Measurements from ENCODE around the gene DCC. TPM values are rescaled to one million over a fixed set of nuclear protein-coding genes. Genes with fewer than 3 reads are reported as not detected.

The DCC gene
- polyA plus RNA-seq, 1 of the 3 experiments (the other 2 are of a cell fraction) = 0.20 TPM

- POLR2A ChIA-PET = no interaction called here
- Histone ChIP-seq H4K20me1 (ENCODE audit: insufficient read depth) (no peaks in the 10 kb centered on the region), H3K9ac (no peak overlapping the region), H3K4me3 (ENCODE audit: low read depth in 2 of 2, low read length in 1 of 2) (no peak overlapping the region), H3K79me2 (ENCODE audit: insufficient read depth) (no peaks in the 10 kb centered on the region), H3K36me3 (replicated peaks in 1 of 2; ENCODE audit: control insufficient read depth in 1 of 2, insufficient read depth in 2 of 2, low read length in 1 of 2) (no peaks in the 10 kb centered on the region), H3K27ac (ENCODE audit: low read depth in 2 of 2, low read length in 1 of 2) (no peak overlapping the region), H3F3A (replicated peaks; ENCODE audit: insufficient read depth) (no peaks in the 10 kb centered on the region), H3K9me3 (no peaks in the 10 kb centered on the region), H2AFZ (ENCODE audit: low read depth) (no peak overlapping the region), H3K9me2 (no peaks in the 10 kb centered on the region), H3K4me2 (no peak overlapping the region), H3K27me3 (ENCODE audit: insufficient read depth) (no peaks in the 10 kb centered on the region), H3K4me1 (ENCODE audit: control insufficient read depth in 1 of 2, insufficient read depth in 2 of 2, low read depth in 1 of 2, low read length in 1 of 2) (no peaks in the 10 kb centered on the region; a peak in 1 of 4 replicates)
- no peak for TF ChIP-seq IRF3 (IDR thresholded peaks at IDR 0.05; ENCODE audit: low read depth, low read length)
- TF ChIP-seq EZH2phosphoT487 (IDR thresholded peaks at IDR 0.05; ENCODE audit: borderline replicate concordance, low read depth) = no peak
- no peak for TF ChIP-seq SIN3A (IDR thresholded peaks at IDR 0.05; ENCODE audit: borderline replicate concordance, low read depth, low read length)
- no peak for TF ChIP-seq PBX3 (IDR thresholded peaks at IDR 0.05)
- no peak for TF ChIP-seq ZBTB33 (IDR thresholded peaks at IDR 0.05; ENCODE audit: borderline replicate concordance, low read depth)
- no peak for TF ChIP-seq USF2 (IDR thresholded peaks at IDR 0.05; ENCODE audit: borderline replicate concordance, low read depth, low read length)
- no peak for TF ChIP-seq POLR2AphosphoS5 (IDR thresholded peaks at IDR 0.05; ENCODE audit: low read depth, low read length)
- TF ChIP-seq USF1 (IDR thresholded peaks at IDR 0.05; ENCODE audit: borderline replicate concordance, low read depth) = no peak
- no peak for TF ChIP-seq MEF2A (IDR thresholded peaks at IDR 0.05; ENCODE audit: borderline replicate concordance, low read depth)
- no peak for TF ChIP-seq GATA2 (CRISPR knock-in tag; IDR thresholded peaks at IDR 0.05)
- TF ChIP-seq CTCF (IDR thresholded peaks at IDR 0.05) = no peak
- TF ChIP-seq CHD2 (IDR thresholded peaks at IDR 0.05; ENCODE audit: low read length, partially characterized antibody) = no peak
- no peak for TF ChIP-seq REST (IDR thresholded peaks at IDR 0.05; ENCODE audit: low read depth, low read length)
- no peak for TF ChIP-seq FOXJ3 (CRISPR knock-in tag; IDR thresholded peaks at IDR 0.05)
- no peak for TF ChIP-seq GABPA (IDR thresholded peaks at IDR 0.05; ENCODE audit: low read depth)
- WGBS (ENCODE audit: low lambda C conversion rate) = 62% methylated on average over 3 of the region's 3 CpGs
- CTCF ChIA-PET = interaction anchor here (1.6 to 1.7 kb wide), 2 partner anchors 9 to 11 kb away, joined by 4 to 5 read pairs; no protein-coding TSS in a partner anchor
- no peak for DNase-seq
Measured at GRCh38 chr18:52352920-52353319, 12.9 kb downstream of the DCC start.
